HCT116 (cell line): ENCODE measurements around the gene MAPRE2. TPM values are rescaled to one million over a fixed set of nuclear protein-coding genes. Genes with fewer than 3 reads are reported as not detected.

Source experiments
- ATAC-seq: fragments of 200-7000 bp; cut with Tn5 transposase; 2 replicates; pipeline ENCODE4 v1.9.1; 2020; ENCODE audit warnings: mild to moderate bottlenecking, moderate library complexity
- BruUV-seq: library from RNA; stranded (reverse); fragments of 400-500 nt; replicated peaks from 2 replicates; lab custom pipeline; 2021; lab: Mats Ljungman, UMichigan
- CTCF ChIA-PET: fragments of 300-600 bp; sonication (Branson Sonifier 250); formaldehyde crosslinking; loops from one replicate; lab custom pipeline; 2021; ENCODE audit warnings: antibody characterized with exemption; lab: Charles Lee
- POLR2A ChIA-PET: fragments of 300-600, 350-600 bp; sonication (Branson Sonifier 250); formaldehyde crosslinking; loops from one replicate; lab custom pipeline; 2021; ENCODE audit warnings: antibody characterized with exemption; lab: Charles Lee
- RAD21 ChIA-PET, 2 experiments: fragments of 300-600 bp; sonication (Branson Sonifier 250); formaldehyde crosslinking; loops; one replicate each; lab custom pipeline; 2023; ENCODE audit warnings: low total read pairs in 2 of 2; ENCODE audit not compliant: uncharacterized antibody in 2 of 2, unreplicated experiment in 2 of 2, low non-redundant PET in 1 of 2; lab: Charles Lee
- DNase-seq: peaks from one replicate; pipeline ENCODE4 v3.0.0-alpha.2; 2010; ENCODE audit warnings: low read depth, low spot score
- H2AFZ ChIP-seq: fragments of 200-600 bp; shearing (Covaris generic), sonication (generic); 2 replicates; pipeline ENCODE4 v1.6.1; 2017; ENCODE audit warnings: low read depth, mixed run types, mixed read lengths, antibody characterized with exemption, low read length; ENCODE audit not compliant: poor library complexity, severe bottlenecking
- H3K27ac ChIP-seq: 2 replicates; pipeline ENCODE4 v1.5.1; 2012; ENCODE audit warnings: low read depth, low read length
- H3K27me3 ChIP-seq: fragments of 200-600 bp; sonication (generic); 2 replicates; pipeline ENCODE4 v1.6.1; 2016; ENCODE audit warnings: mixed run types, low read length, mixed read lengths; ENCODE audit not compliant: insufficient read depth
- H3K36me3 ChIP-seq, 2 experiments: fragments of 200-500 bp in 1 of 2; fragments of 200-600 bp in 1 of 2; sonication (Bioruptor generic) in 1 of 2; sonication (generic) in 1 of 2; 2 replicates each; pipeline versions ENCODE4 v1.5.1 to v1.6.1; 2014 to 2016; ENCODE audit warnings: low read length in 2 of 2, inconsistent platforms in 1 of 2, mixed read lengths in 1 of 2, mixed run types in 1 of 2; ENCODE audit not compliant: insufficient read depth in 2 of 2, control insufficient read depth in 1 of 2
- H3K4me1 ChIP-seq, 2 experiments: fragments of 200-600 bp in 1 of 2; sonication (generic) in 1 of 2; 2 replicates each; pipeline versions ENCODE4 v1.5.1 to v1.6.1; 2012 to 2017; ENCODE audit warnings: low read length in 2 of 2, inconsistent platforms in 1 of 2, mild to moderate bottlenecking in 1 of 2, mixed read lengths in 1 of 2, mixed run types in 1 of 2, moderate library complexity in 1 of 2; ENCODE audit not compliant: insufficient read depth in 2 of 2, control insufficient read depth in 1 of 2
- H3K4me2 ChIP-seq: fragments of 200-600 bp; sonication (generic); 2 replicates; pipeline ENCODE4 v1.6.1; 2017; ENCODE audit warnings: mixed run types, low read length, mixed read lengths
- H3K4me3 ChIP-seq, 2 experiments: fragments of 200-600 bp in 1 of 2; sonication (generic) in 1 of 2; replicated peaks in 1 of 2; 2 replicates each; pipeline ENCODE4 v1.5.1; 2011 to 2016; ENCODE audit warnings: low read length in 2 of 2, control low read depth in 1 of 2, low read depth in 1 of 2, mild to moderate bottlenecking in 1 of 2, mixed read lengths in 1 of 2, mixed run types in 1 of 2
- H3K79me2 ChIP-seq: fragments of 200-600 bp; sonication (generic); 2 replicates; pipeline ENCODE4 v1.6.1; 2017; ENCODE audit warnings: mild to moderate bottlenecking, mixed run types, low read length, moderate library complexity, mixed read lengths; ENCODE audit not compliant: insufficient read depth
- H3K9ac ChIP-seq: fragments of 200-600 bp; sonication (generic); 2 replicates; pipeline ENCODE4 v1.6.1; 2016; ENCODE audit warnings: low read length, mixed read lengths
- H3K9me2 ChIP-seq: fragments of 200-600 bp; sonication (generic), shearing (Covaris generic); 2 replicates; pipeline ENCODE4 v1.6.1; 2017; ENCODE audit warnings: mixed run types, mild to moderate bottlenecking, moderate library complexity; ENCODE audit not compliant: insufficient read depth
- H3K9me3 ChIP-seq, 2 experiments: fragments of 200-500 bp in 1 of 2; fragments of 200-600 bp in 1 of 2; sonication (Bioruptor generic) in 1 of 2; sonication (generic) in 1 of 2; 2 replicates each; pipeline ENCODE4 v1.6.1; 2014 to 2017; ENCODE audit warnings: low read length in 2 of 2, mixed read lengths in 2 of 2, inconsistent platforms in 1 of 2, low read depth in 1 of 2, mild to moderate bottlenecking in 1 of 2, mixed run types in 1 of 2, moderate library complexity in 1 of 2; ENCODE audit not compliant: control insufficient read depth in 1 of 2, insufficient read depth in 1 of 2
- H4K20me1 ChIP-seq: fragments of 200-600 bp; sonication (generic), shearing (Covaris generic); 2 replicates; pipeline ENCODE4 v1.6.1; 2017; ENCODE audit warnings: mixed run types, mild to moderate bottlenecking, moderate library complexity; ENCODE audit not compliant: insufficient read depth
- CBX3 ChIP-seq: IDR thresholded peaks from 2 replicates; pipeline ENCODE4 v1.6.1; 2012; ENCODE audit warnings: low read depth
- FOSL1 ChIP-seq: IDR thresholded peaks from 2 replicates; pipeline ENCODE4 v1.6.1; 2012; ENCODE audit warnings: low read depth
- JUND ChIP-seq: IDR thresholded peaks from 2 replicates; pipeline ENCODE4 v1.6.1; 2012
- RAD21 ChIP-seq: IDR thresholded peaks from 2 replicates; pipeline ENCODE4 v1.6.1; 2012; ENCODE audit warnings: low read depth, mild to moderate bottlenecking
- SP1 ChIP-seq: IDR thresholded peaks from 2 replicates; pipeline ENCODE4 v1.6.1; 2012; ENCODE audit warnings: low read depth
- intact Hi-C: fragments of 100-400 bp; cut with micrococcal nuclease; formaldehyde crosslinking; loops from 2 replicates; pipeline ENCODE4 v1.10.0; 2022
- total RNA-seq: library from RNA; stranded (reverse); gene quantifications from one replicate; pipeline ENCODE4 v1.2.1, GENCODE V29; 2021; ENCODE audit not compliant: unreplicated experiment
- TF ChIP-seq, protein P1 (sequence below): IDR thresholded peaks from 2 replicates; pipeline ENCODE4 v1.6.1; 2012; ENCODE audit warnings: low read depth
- TF ChIP-seq, protein P2 (sequence below), 3 experiments: fragments of 200-600 bp in 1 of 3; sonication (generic) in 1 of 3; IDR thresholded peaks in 2 of 3; conservative IDR thresholded peaks in 1 of 3; 2 replicates each; pipeline ENCODE4 v1.5.1; 2012 to 2017; ENCODE audit warnings: low read depth in 2 of 3, low read length in 2 of 3, antibody characterized with exemption in 1 of 3, borderline replicate concordance in 1 of 3, control low read depth in 1 of 3, mild to moderate bottlenecking in 1 of 3, mixed read lengths in 1 of 3, mixed run types in 1 of 3, moderate library complexity in 1 of 3; ENCODE audit not compliant: insufficient read depth in 1 of 3
- TF ChIP-seq, protein P3 (sequence below): IDR thresholded peaks from 2 replicates; pipeline ENCODE4 v1.6.1; 2012

Gene MAPRE2
- total RNA-seq, 1 experiment from 2014 or later, result 17.2 TPM

DNA sequence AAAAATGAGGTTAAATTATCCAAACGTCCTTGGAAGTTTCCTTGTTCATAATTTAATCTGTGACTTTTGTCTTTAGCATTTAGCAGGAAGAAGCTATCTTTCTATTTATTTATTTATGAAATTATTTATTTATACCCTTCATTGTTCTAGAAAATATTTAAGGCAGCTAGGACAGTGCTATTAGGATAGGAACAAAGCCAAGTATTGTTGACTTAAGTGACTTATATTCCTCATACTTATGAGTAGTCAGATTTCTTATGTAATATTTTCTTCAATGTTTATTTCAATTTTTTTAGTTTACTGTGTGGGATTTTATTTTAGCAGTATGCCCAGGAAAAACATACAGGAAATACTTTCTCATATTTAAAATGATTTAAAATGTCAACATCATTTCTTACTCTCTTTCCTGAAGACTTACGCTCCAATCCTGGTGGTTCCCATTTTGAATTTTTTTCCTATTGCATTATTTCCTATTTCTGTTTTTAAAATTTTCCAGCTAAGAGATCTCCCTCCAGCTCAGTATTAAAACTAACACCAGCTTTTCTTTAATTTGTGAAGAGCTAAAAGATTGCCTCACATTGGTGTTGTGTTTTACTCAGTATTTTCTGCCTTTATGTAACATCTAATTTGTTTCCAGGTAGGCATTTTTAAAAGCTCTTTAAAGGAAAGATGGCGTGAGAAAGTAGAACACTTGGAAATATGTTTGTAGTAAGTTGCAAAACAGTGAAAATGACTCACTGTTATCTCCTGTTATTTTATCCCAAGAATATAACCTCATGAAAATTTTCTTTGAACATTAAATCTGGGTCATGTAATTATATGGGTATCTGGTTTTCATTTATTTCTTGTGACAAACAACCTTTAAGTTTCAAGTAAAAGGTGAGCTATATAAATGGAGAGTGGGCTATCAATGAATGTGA lies 32.2 kb downstream of the MAPRE2 start:
- H3K4me3 ChIP-seq, result no peak overlapping the region
- ChIA-PET CTCF (no interaction called here), POLR2A (no interaction called here), RAD21 (interaction anchor here in 1 of 2 experiments (0.6 kb wide), 1 partner anchor 146 kb away, joined by 3 read pairs; no protein-coding TSS in a partner anchor)
- no peak overlapping the region for H3K4me2 ChIP-seq
- H3K27me3 ChIP-seq, result no peaks in the 10 kb centered on the region
- H3K9me2 ChIP-seq, result no peaks in the 10 kb centered on the region
- TF ChIP-seq, protein P1, sequence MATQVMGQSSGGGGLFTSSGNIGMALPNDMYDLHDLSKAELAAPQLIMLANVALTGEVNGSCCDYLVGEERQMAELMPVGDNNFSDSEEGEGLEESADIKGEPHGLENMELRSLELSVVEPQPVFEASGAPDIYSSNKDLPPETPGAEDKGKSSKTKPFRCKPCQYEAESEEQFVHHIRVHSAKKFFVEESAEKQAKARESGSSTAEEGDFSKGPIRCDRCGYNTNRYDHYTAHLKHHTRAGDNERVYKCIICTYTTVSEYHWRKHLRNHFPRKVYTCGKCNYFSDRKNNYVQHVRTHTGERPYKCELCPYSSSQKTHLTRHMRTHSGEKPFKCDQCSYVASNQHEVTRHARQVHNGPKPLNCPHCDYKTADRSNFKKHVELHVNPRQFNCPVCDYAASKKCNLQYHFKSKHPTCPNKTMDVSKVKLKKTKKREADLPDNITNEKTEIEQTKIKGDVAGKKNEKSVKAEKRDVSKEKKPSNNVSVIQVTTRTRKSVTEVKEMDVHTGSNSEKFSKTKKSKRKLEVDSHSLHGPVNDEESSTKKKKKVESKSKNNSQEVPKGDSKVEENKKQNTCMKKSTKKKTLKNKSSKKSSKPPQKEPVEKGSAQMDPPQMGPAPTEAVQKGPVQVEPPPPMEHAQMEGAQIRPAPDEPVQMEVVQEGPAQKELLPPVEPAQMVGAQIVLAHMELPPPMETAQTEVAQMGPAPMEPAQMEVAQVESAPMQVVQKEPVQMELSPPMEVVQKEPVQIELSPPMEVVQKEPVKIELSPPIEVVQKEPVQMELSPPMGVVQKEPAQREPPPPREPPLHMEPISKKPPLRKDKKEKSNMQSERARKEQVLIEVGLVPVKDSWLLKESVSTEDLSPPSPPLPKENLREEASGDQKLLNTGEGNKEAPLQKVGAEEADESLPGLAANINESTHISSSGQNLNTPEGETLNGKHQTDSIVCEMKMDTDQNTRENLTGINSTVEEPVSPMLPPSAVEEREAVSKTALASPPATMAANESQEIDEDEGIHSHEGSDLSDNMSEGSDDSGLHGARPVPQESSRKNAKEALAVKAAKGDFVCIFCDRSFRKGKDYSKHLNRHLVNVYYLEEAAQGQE, result no peak
- TF ChIP-seq FOSL1 (no peak), RAD21 (no peak), SP1 (no peak), CBX3 (no peak), JUND (no peak)
- TF ChIP-seq, protein P2, sequence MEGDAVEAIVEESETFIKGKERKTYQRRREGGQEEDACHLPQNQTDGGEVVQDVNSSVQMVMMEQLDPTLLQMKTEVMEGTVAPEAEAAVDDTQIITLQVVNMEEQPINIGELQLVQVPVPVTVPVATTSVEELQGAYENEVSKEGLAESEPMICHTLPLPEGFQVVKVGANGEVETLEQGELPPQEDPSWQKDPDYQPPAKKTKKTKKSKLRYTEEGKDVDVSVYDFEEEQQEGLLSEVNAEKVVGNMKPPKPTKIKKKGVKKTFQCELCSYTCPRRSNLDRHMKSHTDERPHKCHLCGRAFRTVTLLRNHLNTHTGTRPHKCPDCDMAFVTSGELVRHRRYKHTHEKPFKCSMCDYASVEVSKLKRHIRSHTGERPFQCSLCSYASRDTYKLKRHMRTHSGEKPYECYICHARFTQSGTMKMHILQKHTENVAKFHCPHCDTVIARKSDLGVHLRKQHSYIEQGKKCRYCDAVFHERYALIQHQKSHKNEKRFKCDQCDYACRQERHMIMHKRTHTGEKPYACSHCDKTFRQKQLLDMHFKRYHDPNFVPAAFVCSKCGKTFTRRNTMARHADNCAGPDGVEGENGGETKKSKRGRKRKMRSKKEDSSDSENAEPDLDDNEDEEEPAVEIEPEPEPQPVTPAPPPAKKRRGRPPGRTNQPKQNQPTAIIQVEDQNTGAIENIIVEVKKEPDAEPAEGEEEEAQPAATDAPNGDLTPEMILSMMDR (IDR thresholded peaks at IDR 0.05 in 2 of 3, conservative IDR thresholded peaks at IDR 0.05 in 1 of 3; ENCODE audit: borderline replicate concordance in 1 of 3, insufficient read depth in 1 of 3, low read depth in 2 of 3, low read length in 2 of 3), result no peak
- TF ChIP-seq, protein P3, sequence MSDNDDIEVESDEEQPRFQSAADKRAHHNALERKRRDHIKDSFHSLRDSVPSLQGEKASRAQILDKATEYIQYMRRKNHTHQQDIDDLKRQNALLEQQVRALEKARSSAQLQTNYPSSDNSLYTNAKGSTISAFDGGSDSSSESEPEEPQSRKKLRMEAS, result no peak
- H3K36me3 ChIP-seq, result no peaks in the 10 kb centered on the region
- intact Hi-C loops, result no loop called here
- H2AFZ ChIP-seq, result no peak overlapping the region
- ATAC-seq, result no peak
- H3K27ac ChIP-seq, result no peak overlapping the region
- no peaks in the 10 kb centered on the region for H3K9me3 ChIP-seq
- no peak for DNase-seq
- no peaks in the 10 kb centered on the region; the same call in 1 of the 2 replicates for H4K20me1 ChIP-seq
- peaks cover 2 to 9% of the 10 kb centered on the region in 2 experiments; a peak in 1 of 4 replicates for H3K4me1 ChIP-seq
- no peaks in the 10 kb centered on the region for H3K79me2 ChIP-seq
- no peak overlapping the region for H3K9ac ChIP-seq
- BruUV-seq, result no TSS peak
